ENCODE measurements around the gene FAM3C.

GRCh38 chr7:121323515-121324302 lies 72.4 kb downstream of the FAM3C start:
- TF ChIP-seq CTCF (IDR thresholded peaks at IDR 0.05; ENCODE audit: low read depth, low read length, poor library complexity, severe bottlenecking), result no peak
- TF ChIP-seq EZH2phosphoT487 (IDR thresholded peaks at IDR 0.05; ENCODE audit: borderline replicate concordance, low read length), result no peak

Measured in DOHH2 (cell line).